ENCODE results near the gene TFB1M.

GRCh38 chr6:155253337-155253736, 60.9 kb downstream of the TFB1M start:
- TF ChIP-seq, protein P1, sequence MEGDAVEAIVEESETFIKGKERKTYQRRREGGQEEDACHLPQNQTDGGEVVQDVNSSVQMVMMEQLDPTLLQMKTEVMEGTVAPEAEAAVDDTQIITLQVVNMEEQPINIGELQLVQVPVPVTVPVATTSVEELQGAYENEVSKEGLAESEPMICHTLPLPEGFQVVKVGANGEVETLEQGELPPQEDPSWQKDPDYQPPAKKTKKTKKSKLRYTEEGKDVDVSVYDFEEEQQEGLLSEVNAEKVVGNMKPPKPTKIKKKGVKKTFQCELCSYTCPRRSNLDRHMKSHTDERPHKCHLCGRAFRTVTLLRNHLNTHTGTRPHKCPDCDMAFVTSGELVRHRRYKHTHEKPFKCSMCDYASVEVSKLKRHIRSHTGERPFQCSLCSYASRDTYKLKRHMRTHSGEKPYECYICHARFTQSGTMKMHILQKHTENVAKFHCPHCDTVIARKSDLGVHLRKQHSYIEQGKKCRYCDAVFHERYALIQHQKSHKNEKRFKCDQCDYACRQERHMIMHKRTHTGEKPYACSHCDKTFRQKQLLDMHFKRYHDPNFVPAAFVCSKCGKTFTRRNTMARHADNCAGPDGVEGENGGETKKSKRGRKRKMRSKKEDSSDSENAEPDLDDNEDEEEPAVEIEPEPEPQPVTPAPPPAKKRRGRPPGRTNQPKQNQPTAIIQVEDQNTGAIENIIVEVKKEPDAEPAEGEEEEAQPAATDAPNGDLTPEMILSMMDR (IDR thresholded peaks at IDR 0.05) = no peak
- no peak for TF ChIP-seq POLR2A (IDR thresholded peaks at IDR 0.05)

Measured in right lobe of liver (tissue), 4 donors.